Panc1 (cell line): ENCODE data around the gene SERP2. TPM values are rescaled to one million over a fixed set of nuclear protein-coding genes. Genes with fewer than 3 reads are reported as not detected.

Source experiments
- ATAC-seq: fragments of 200-7000 bp; cut with Tn5 transposase; 2 replicates; pipeline ENCODE4 v1.9.1; 2020; ENCODE audit warnings: mild to moderate bottlenecking, moderate library complexity
- BruUV-seq: library from RNA; stranded (reverse); fragments of 400-500 nt; replicated peaks from 2 replicates; lab custom pipeline; 2021; lab: Mats Ljungman, UMichigan
- CTCF ChIA-PET: fragments of 300-600 bp; sonication (Branson Sonifier 250); formaldehyde crosslinking; loops from one replicate; lab custom pipeline; 2022; ENCODE audit warnings: antibody characterized with exemption; lab: Charles Lee
- POLR2A ChIA-PET: fragments of 300-600 bp; sonication (Branson Sonifier 250); formaldehyde crosslinking; loops from one replicate; lab custom pipeline; 2022; ENCODE audit warnings: antibody characterized with exemption; lab: Charles Lee
- DNase-seq: peaks from one replicate; pipeline ENCODE4 v3.0.0-alpha.2; 2010; ENCODE audit warnings: low read depth, low spot score
- H3K27ac ChIP-seq: 2 replicates; pipeline ENCODE4 v1.5.1; 2011; ENCODE audit warnings: mild to moderate bottlenecking, low read length, inconsistent platforms
- H3K27me3 ChIP-seq: fragments of 200-500 bp; sonication (Bioruptor generic); 2 replicates; pipeline ENCODE4 v1.6.0; 2014; ENCODE audit warnings: low read length, inconsistent platforms; ENCODE audit not compliant: control insufficient read depth, insufficient read depth
- H3K36me3 ChIP-seq: fragments of 200-500 bp; sonication (Bioruptor generic); 2 replicates; pipeline ENCODE4 v1.5.1; 2014; ENCODE audit warnings: inconsistent platforms, mild to moderate bottlenecking, low read length, moderate library complexity; ENCODE audit not compliant: control insufficient read depth, insufficient read depth
- H3K4me1 ChIP-seq: 2 replicates; pipeline ENCODE4 v1.5.1; 2011; ENCODE audit warnings: inconsistent platforms, mild to moderate bottlenecking, low read length, moderate library complexity; ENCODE audit not compliant: control insufficient read depth, insufficient read depth
- H3K4me3 ChIP-seq, 2 experiments: 2 replicates each; pipeline ENCODE4 v1.5.1; 2011 to 2012; ENCODE audit warnings: low read depth in 2 of 2, low read length in 2 of 2, mild to moderate bottlenecking in 2 of 2, inconsistent platforms in 1 of 2, moderate library complexity in 1 of 2
- H3K9me3 ChIP-seq: fragments of 200-500 bp; sonication (Bioruptor generic); 2 replicates; pipeline ENCODE4 v1.5.1; 2014; ENCODE audit warnings: low read depth, mild to moderate bottlenecking, inconsistent platforms, low read length, moderate library complexity; ENCODE audit not compliant: control insufficient read depth, insufficient read depth
- CTCF ChIP-seq: fragments of 450-650 bp; IDR thresholded peaks from 2 replicates; pipeline ENCODE4 v1.5.1; 2017; ENCODE audit warnings: mild to moderate bottlenecking
- POLR2AphosphoS5 ChIP-seq: IDR thresholded peaks from 2 replicates; pipeline ENCODE4 v1.6.1; 2012; ENCODE audit warnings: mild to moderate bottlenecking, low read depth, low read length, moderate library complexity
- REST ChIP-seq, 2 experiments: IDR thresholded peaks; 2 replicates each; pipeline ENCODE4 v1.6.1; 2011 to 2012; ENCODE audit warnings: low read depth in 2 of 2, control low read depth in 1 of 2, low read length in 1 of 2, mild to moderate bottlenecking in 1 of 2, moderate library complexity in 1 of 2; ENCODE audit not compliant: insufficient read depth in 1 of 2
- SIN3A ChIP-seq: IDR thresholded peaks from 2 replicates; pipeline ENCODE4 v1.6.1; 2012; ENCODE audit warnings: low read depth, mild to moderate bottlenecking, low read length, moderate library complexity, borderline replicate concordance; ENCODE audit not compliant: insufficient read depth
- TCF7L2 ChIP-seq: IDR thresholded peaks from 2 replicates; pipeline ENCODE4 v1.6.1; 2011; ENCODE audit warnings: mild to moderate bottlenecking, low read depth, low read length, inconsistent platforms
- in situ Hi-C: cut with HindIII; loops from 2 replicates; pipeline ENCODE4 v1.10.0; 2016; ENCODE audit warnings: low sequenced_read_pairs, low pct_unique_long_range_greater_than_20kb
- intact Hi-C: fragments of 100-400 bp; cut with micrococcal nuclease; formaldehyde crosslinking; loops from one replicate; pipeline ENCODE4 v1.10.0; 2022; ENCODE audit not compliant: unreplicated experiment
- total RNA-seq: library from RNA; stranded (reverse); gene quantifications from one replicate; pipeline ENCODE4 v1.2.1, GENCODE V29; 2021; ENCODE audit not compliant: unreplicated experiment

SERP2 gene
- total RNA-seq, 1 experiment from 2014 or later = 0.18 TPM

GRCh38 chr13:44362394-44363040, 11.1 kb upstream of the SERP2 start:
- no peak overlapping the region for H3K4me3 ChIP-seq
- ATAC-seq (no peak), DNase-seq (no peak)
- H3K9me3 ChIP-seq = no peaks in the 10 kb centered on the region
- no TSS peak for BruUV-seq
- CTCF ChIA-PET = no interaction called here
- in situ Hi-C loops (no loop called here), intact Hi-C loops (no loop called here)
- no peaks in the 10 kb centered on the region for H3K36me3 ChIP-seq
- no peaks in the 10 kb centered on the region for H3K4me1 ChIP-seq
- H3K27me3 ChIP-seq = no peaks in the 10 kb centered on the region
- POLR2A ChIA-PET = interaction anchor here (0.6 kb wide), 1 partner anchor 22 kb away, joined by 6 read pairs; no protein-coding TSS in a partner anchor
- no peak overlapping the region for H3K27ac ChIP-seq
- no peak for TF ChIP-seq REST (IDR thresholded peaks at IDR 0.05; ENCODE audit: insufficient read depth in 1 of 2, low read depth in 2 of 2, low read length in 1 of 2)
- no peak for TF ChIP-seq CTCF
- no peak for TF ChIP-seq TCF7L2
- TF ChIP-seq POLR2AphosphoS5 = no peak
- TF ChIP-seq SIN3A = no peak

- CTCF ChIA-PET = no interaction called here
- no TSS peak for BruUV-seq
Measured at GRCh38 chr13:44363631-44364344, 9.8 kb upstream of the SERP2 start.

More at GRCh38 chr13:44363631-44364344, 9.8 kb upstream of the SERP2 start:
- POLR2A ChIA-PET = no interaction called here
- H3K4me3 ChIP-seq = no peak overlapping the region
- no peaks in the 10 kb centered on the region for H3K27me3 ChIP-seq
- H3K9me3 ChIP-seq = no peaks in the 10 kb centered on the region
- no peak overlapping the region for H3K27ac ChIP-seq
- intact Hi-C loops = no loop called here
- ATAC-seq (no peak), DNase-seq (no peak)
- no peaks in the 10 kb centered on the region for H3K36me3 ChIP-seq
- H3K4me1 ChIP-seq = no peaks in the 10 kb centered on the region
- in situ Hi-C loops = no loop called here
- TF ChIP-seq REST (IDR thresholded peaks at IDR 0.05; ENCODE audit: insufficient read depth in 1 of 2, low read depth in 2 of 2, low read length in 1 of 2) (no peak), CTCF (no peak), SIN3A (no peak), POLR2AphosphoS5 (no peak), TCF7L2 (no peak)
